Ascending aorta (tissue), 2 donors: Measurements from ENCODE around the gene TBC1D8. TPM values are rescaled to one million over a fixed set of nuclear protein-coding genes. Genes with fewer than 3 reads are reported as not detected.
A peak's percentile ranks its signal among the peaks of the same experiment; 100 is the strongest.

ENCODE experiments used
- DNase-seq, 2 donors: peaks; one replicate each; pipeline ENCODE4 v3.0.0-alpha.2; 2019; ENCODE audit warnings: low spot score in 2 of 2
- H3K27ac ChIP-seq, 2 donors: fragments of 200-600 bp; sonication (generic); one replicate each; pipeline ENCODE4 v1.5.1; 2016 to 2017; ENCODE audit warnings: mild to moderate bottlenecking in 1 of 2
- H3K27me3 ChIP-seq: fragments of 200-600 bp; sonication (generic); one replicate; pipeline ENCODE4 v1.5.1; 2017
- H3K36me3 ChIP-seq, 2 donors: fragments of 200-600 bp; sonication (generic); one replicate each; pipeline ENCODE4 v1.5.1; 2016
- H3K4me1 ChIP-seq, 2 donors: fragments of 200-600 bp; sonication (generic); one replicate each; pipeline ENCODE4 v1.5.1; 2016 to 2017; ENCODE audit warnings: mild to moderate bottlenecking in 1 of 2
- H3K4me3 ChIP-seq, 2 donors: fragments of 200-600 bp; sonication (generic); one replicate each; pipeline ENCODE4 v1.5.1; 2016 to 2017; ENCODE audit warnings: mild to moderate bottlenecking in 1 of 2
- H3K9me3 ChIP-seq, 2 donors: fragments of 200-600 bp; sonication (generic); one replicate each; pipeline ENCODE4 v1.5.1; 2016
- intact Hi-C: fragments of 100-400 bp; cut with DNase I; formaldehyde crosslinking; loops from one replicate; pipeline ENCODE4 v1.15.1; 2023
- total RNA-seq: library from RNA; depleted of rRNA; stranded (reverse); fragments of >200 nt; gene quantifications from one replicate; pipeline ENCODE4 v1.1.0, GENCODE V29; 2016
- TF ChIP-seq, protein P1 (sequence below), 3 experiments: fragments of 200-600 bp in 2 of 3; fragments of 450-650 bp in 1 of 3; sonication (generic) in 2 of 3; IDR thresholded peaks; one replicate each; pipeline ENCODE4 v1.5.1; 2016 to 2019; ENCODE audit warnings: antibody characterized with exemption in 3 of 3, mild to moderate bottlenecking in 1 of 3, moderate library complexity in 1 of 3

Gene TBC1D8
- total RNA-seq, 1 donor from 2014 or later: 17.8 TPM

DNA sequence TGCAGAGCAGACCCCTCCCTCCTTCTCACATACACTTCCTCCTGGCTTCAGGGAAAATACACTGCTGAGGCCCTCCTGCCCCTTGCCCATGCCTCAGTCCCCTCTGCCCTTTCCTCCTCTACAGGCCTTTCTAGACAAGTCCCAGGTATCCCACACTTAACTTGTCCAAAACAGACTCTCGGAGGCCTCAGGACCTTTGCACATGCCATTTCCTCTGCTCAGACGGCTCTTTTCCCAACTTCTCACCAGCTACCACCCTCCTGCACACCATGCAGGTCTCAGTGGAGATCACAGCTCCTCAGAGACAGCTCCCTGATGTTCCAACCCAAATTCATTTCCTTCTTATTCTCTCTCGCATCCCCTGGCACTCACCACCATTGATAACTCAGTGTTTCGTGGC lies 11.7 kb downstream of the TBC1D8 start:
- intact Hi-C loops: no loop called here
- peaks cover 0 to 3% of the 10 kb centered on the region in 2 donors for H3K4me1 ChIP-seq
- no peak overlapping the region for H3K4me3 ChIP-seq
- TF ChIP-seq, protein P1, sequence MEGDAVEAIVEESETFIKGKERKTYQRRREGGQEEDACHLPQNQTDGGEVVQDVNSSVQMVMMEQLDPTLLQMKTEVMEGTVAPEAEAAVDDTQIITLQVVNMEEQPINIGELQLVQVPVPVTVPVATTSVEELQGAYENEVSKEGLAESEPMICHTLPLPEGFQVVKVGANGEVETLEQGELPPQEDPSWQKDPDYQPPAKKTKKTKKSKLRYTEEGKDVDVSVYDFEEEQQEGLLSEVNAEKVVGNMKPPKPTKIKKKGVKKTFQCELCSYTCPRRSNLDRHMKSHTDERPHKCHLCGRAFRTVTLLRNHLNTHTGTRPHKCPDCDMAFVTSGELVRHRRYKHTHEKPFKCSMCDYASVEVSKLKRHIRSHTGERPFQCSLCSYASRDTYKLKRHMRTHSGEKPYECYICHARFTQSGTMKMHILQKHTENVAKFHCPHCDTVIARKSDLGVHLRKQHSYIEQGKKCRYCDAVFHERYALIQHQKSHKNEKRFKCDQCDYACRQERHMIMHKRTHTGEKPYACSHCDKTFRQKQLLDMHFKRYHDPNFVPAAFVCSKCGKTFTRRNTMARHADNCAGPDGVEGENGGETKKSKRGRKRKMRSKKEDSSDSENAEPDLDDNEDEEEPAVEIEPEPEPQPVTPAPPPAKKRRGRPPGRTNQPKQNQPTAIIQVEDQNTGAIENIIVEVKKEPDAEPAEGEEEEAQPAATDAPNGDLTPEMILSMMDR (IDR thresholded peaks at IDR 0.05): no peak
- no peaks in the 10 kb centered on the region for H3K36me3 ChIP-seq
- DNase-seq: peak in 1 of 2 donors; percentile 35
- no peaks in the 10 kb centered on the region for H3K9me3 ChIP-seq
- H3K27ac ChIP-seq: no peak overlapping the region
- H3K27me3 ChIP-seq: no peaks in the 10 kb centered on the region

DNA sequence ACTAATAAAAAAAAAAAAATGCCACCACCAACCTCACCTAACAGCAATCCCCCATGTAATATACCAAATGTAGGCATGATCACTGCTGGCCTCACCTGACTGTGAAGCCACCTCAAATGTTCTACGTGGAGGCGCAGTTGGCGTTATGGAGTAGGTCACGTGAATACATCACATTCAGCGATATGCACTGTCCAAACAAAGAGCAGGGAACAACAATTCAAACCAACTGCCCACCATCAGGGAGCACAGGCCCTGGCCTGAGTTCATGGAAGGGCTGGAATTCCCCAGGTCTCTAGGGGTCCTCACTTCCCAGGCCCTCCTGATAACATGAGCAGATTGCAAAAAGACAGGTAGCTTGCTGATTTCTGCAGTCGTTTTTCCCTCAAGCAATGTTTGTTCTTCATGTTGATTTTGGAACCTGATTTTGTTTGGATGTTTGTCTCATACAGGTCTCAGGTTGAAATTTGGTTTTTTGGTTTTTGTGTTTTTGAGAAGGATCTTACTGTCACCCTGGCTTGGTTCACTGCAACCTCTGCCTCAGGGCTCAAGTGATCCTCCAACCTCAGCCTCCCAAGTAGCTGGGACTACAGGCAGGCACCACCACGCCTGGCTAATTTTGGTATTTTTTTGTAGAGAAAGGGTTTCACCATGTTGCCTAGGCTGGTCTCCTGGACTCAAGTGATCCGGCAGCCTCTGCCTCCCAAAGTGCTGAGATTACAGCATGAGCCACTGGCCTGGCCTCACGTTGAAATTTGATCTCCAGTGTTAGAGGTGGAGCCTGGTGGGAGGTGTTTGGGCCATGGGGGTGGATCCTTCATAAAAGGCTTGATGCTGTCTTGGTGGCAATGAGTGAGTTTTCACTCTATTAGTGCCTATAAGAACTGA lies 15.5 kb downstream of the TBC1D8 start:
- H3K4me1 ChIP-seq: peaks cover 0 to 3% of the 10 kb centered on the region in 2 donors
- TF ChIP-seq, protein P1 (IDR thresholded peaks at IDR 0.05): no peak
- DNase-seq: no peak
- H3K36me3 ChIP-seq: no peaks in the 10 kb centered on the region
- no peaks in the 10 kb centered on the region for H3K27me3 ChIP-seq
- H3K9me3 ChIP-seq: no peaks in the 10 kb centered on the region
- intact Hi-C loops: no loop called here
- no peak overlapping the region for H3K4me3 ChIP-seq
- no peak overlapping the region for H3K27ac ChIP-seq

DNA sequence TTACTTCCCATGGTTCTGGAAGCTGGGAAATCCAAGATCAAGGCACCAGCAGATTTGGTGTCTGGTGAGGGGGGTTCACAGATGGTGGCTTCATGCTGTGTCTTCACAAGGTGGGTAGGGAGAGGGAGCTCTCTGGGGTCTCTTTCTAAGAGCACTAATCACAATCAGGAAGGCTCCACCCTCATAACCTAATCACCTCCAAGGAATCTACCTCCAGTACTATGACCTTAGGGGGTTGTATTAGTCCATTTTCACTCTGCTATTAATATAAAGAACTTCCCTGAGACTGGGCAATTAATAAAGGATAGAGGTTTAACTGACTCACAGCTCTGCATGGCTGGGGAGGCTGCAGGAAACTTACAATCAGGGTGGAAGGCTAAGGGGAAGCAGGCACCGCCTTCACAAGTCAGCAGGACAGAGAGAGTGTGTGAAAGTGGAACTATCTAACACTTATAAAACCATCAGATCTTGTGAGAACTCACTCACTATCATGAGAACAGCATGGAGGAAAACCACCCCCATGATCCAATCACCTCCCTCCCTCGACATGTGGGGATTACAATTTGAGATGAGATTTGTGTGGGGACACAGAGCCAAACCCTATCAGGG lies 17.6 kb downstream of the TBC1D8 start:
- Histone ChIP-seq H3K4me3 (no peak overlapping the region), H3K4me1 (no peaks in the 10 kb centered on the region), H3K27me3 (no peaks in the 10 kb centered on the region), H3K27ac (no peak overlapping the region), H3K9me3 (no peaks in the 10 kb centered on the region), H3K36me3 (no peaks in the 10 kb centered on the region)
- TF ChIP-seq, protein P1 (IDR thresholded peaks at IDR 0.05): no peak
- DNase-seq: no peak
- intact Hi-C loops: no loop called here

DNA sequence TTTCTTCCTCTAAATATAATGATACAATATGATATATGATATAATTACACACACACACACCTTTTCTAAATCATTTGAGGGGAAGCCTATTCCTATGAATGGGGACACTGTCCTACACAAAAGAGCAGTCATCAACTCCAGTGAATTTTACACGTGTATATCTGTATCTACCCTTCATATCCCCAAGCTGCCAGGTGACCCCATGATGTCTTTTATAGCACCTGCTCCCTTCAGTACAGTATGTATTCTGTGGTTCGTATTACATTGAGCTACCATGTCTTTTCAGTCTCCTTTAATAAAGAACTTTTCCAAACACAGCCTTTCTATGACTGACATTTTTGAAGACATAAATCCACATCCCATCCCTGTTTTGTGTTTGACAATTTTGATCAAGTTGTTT lies 19.0 kb downstream of the TBC1D8 start:
- Histone ChIP-seq H3K27ac (no peak overlapping the region), H3K4me1 (peaks cover 0 to 3% of the 10 kb centered on the region in 2 donors), H3K36me3 (no peaks in the 10 kb centered on the region), H3K27me3 (no peaks in the 10 kb centered on the region), H3K4me3 (no peak overlapping the region), H3K9me3 (no peaks in the 10 kb centered on the region)
- DNase-seq: no peak
- TF ChIP-seq, protein P1 (IDR thresholded peaks at IDR 0.05): no peak
- intact Hi-C loops: no loop called here

DNA sequence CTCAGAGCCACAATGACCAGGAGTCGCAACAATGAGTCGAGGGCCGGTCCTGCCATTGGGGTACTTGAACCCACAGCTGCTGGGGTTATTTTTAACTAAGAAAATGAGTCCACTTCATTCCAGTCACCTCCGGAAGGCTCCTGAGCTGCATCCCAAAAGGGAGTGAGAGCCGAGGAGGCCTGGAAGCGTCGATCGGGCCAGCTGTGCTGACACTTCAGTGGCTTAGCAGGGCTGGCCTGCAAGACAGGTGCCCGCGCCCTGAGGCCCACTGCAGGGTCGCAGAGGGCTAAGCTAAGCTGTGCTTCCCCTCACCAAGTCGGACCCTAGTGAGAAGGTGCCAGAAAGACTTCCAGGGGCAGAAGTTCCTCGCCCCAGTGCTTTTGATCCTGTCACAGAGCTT lies 21.1 kb downstream of the TBC1D8 start:
- H3K27ac ChIP-seq: no peak overlapping the region
- H3K4me3 ChIP-seq: no peak overlapping the region
- no peaks in the 10 kb centered on the region for H3K9me3 ChIP-seq
- H3K27me3 ChIP-seq: no peaks in the 10 kb centered on the region
- intact Hi-C loops: no loop called here
- peaks cover 0 to 11% of the 10 kb centered on the region in 2 donors for H3K4me1 ChIP-seq
- TF ChIP-seq, protein P1 (IDR thresholded peaks at IDR 0.05): no peak
- no peak for DNase-seq
- H3K36me3 ChIP-seq: no peaks in the 10 kb centered on the region
